ENCODE data around the gene SYT1.

- TF ChIP-seq CTCF (IDR thresholded peaks at IDR 0.05; ENCODE audit: insufficient read depth, low read length) (no peak), GABPA (IDR thresholded peaks at IDR 0.05; ENCODE audit: low read depth) (no peak)
Measured at GRCh38 chr12:79021021-79021420, 156.4 kb downstream of the SYT1 start.
